DMS 273 (cell line): ENCODE measurements around the gene TJAP1.
"Not testable (repeated sequence)": the region's sequence is repeated elsewhere in the genome, so short reads cannot be mapped to it uniquely, and the experiment has no call there.

Experiments used
- DNase-seq: peaks from one replicate; lab custom pipeline; 2025; ENCODE audit not compliant: unreplicated experiment; lab: John Stamatoyannopoulos, UW

TJAP1 gene

DNA sequence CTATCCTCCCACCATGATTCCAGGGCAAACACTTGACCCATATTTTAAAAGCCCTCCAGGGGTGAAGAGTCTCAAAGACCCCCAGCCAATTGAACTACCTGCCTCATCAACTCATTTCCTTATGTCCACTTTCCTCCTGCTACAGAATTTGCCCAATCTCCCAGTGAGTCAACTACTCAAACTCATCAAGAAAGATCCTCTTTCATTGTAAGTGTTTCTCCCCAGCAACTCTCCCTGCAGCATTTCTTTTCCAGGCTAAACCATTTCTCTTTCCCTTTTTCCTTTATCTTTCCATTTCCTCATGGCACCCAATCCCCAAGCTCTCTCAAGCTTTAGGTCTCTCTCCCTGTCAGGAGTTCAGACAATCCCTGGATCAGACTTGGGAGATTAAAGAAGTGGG lies 23.5 kb upstream of the TJAP1 start:
- DNase-seq = no peak

DNA sequence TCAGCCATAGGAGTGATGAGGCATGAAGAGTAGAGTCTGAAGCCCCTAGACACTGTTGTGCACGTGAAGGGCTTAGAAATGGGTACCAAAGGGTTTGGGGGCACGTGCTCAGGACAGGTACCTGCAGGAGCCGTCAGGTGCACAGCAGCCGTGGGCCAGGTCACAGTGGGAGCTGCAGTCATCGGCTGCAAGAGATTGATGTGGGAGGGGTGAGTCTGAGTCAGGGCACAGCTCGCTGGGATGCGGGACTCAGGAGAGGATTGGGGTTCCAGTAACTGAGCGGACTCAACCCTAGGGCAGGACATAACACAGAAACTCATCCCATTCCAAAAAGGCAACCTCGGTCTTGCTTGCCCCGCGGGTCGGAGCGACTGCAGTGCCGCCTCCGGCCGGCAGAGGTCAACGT lies 23.1 kb upstream of the TJAP1 start:
- peak; percentile 89 for DNase-seq

DNA sequence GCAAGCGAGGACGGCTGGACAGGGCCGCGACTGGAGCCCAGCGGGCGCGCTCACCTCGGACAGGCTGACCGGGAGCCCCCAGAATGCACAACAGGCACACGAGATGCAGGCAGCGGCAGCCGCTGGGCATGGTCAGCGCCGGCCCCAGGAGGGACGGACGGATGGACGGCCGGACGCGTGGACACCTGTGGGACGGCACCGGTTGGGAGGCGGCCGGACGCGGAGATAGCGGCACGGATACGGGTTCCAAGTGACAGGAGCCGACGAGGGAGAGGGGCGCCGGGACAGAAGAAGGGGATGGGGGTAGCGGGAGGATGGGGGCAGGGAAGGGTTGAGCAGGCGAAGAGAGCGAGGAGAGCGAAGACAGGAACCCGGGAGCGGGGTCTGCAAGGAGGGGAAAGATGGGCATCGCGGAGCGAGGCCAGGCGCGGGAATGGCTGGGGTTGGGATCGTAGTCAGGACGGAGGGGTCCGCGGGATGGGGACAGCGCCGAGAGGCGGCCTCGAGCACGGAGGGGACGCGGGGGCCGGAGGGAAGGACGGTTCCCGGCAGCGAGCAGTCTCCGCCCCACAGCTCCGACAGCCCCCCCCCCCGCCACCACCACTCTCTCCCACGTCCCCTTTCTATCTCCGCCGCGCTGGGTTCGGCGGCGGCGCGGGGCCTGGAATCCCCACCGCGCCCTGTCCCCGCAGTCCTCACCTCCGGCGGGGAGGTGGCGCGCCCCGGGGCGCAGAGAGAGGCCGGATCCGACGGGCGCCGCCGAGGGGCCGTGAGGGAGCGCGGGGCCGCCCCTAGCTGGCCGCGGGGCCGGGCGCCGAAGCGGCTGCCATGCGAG lies 22.5 kb upstream of the TJAP1 start:
- peak; percentile 77 for DNase-seq

DNA sequence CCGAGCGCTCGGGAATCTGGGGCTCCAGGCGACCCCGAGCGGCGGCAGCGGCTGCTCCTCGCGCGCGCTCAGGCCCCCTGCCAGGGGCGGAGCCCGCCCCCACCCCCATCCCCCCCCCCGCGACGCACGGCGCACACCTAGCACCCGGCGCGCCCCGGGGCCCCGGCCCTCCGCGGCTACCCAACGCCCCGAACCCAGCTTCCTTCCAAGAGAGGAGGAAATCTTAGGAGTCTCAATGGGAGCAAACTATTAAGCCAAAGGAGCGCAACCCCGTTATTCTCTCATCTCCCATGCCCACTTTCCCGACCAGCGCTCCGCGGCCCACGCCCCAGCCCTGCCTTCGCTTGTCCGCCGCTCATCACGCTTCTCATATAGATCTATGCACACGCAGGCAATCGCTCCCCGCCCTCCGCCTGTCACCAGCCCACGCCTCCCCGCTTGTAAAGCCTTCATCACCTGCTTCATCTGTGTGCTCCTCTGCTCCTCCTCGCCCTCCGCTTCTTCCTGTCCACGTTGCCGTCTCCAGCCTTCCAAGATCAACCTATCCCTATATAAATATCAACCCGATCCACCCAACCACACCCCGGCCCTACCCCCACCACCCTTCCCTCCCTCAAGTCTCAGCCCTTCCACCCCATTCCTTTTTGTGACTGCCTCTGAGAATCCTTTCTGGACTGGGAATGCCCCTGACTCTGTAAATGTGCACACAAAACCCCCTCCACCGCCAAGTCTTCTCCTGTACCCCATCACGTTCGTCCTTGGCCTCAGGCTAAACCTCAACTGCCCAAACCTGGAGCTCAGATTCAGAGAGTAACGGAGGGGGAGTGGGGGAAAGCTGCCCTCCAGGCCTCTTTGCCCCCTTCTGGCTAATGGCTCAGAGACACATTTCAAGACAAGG lies 21.6 kb upstream of the TJAP1 start, which contains the start of gene DLK2:
DLK2 (minus strand) TSS at position 18 of the 898 bp plus-strand sequence. CDS start 723 bp downstream, outside the sequence.
- peak; percentile 77 for DNase-seq

DNA sequence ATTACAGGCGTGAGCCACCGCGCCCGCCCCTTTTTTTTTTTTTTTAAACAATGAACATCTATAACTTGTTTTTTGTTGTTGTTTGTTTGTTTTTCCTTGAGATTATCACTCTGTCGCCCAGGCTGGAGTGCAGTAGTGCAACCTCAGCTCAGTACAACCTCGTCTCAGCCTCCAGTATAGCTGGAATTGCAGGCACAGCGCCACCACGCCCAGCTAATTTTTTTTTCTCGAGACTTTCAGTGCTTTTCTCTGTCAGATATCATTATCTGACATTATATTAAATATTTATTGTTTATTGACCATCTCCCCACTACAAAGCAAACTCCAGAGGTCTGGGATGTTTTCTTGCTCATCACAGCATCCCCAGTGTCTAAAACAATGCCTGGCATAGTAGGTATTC lies 19.7 kb upstream of the TJAP1 start:
- no peak for DNase-seq

DNA sequence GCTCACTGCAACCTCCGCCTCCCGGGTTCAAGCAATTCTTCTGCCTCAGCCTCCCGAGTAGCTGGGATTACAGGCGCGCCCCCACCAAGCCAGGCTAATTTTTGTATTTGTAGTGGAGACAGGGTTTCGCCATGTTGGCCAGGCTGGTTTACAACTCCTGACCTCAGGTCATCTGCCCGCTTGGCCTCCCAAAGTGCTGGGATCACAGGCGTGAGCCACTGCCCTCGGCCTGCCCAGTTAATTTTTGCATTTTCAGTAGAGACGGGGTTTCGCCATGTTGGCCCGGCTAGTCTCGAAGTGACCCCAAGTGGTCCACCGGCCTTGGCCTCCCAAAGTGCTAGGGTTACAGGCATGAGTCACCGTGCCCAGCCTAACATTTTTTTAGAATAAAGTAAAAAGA lies 19.2 kb upstream of the TJAP1 start:
- not testable (repeated sequence) for DNase-seq

DNA sequence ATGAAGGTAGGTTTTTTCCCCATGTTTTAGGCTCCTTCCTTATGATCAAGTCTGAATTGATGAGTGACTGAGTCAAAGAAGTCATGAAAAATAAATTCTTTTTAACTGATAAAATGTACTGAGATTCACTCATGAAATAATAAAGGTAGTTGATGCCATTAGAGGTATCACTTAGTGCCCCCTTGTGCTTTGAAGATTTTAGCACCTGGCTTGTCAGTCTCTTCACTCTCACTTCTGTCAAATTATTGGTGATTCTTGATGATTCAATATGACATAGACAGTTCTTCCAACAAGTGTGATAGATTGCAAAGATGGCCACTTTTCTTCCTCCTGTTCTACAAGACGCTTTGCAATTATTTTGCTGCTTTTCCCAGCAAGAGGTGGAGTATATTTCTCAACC lies 17.8 kb upstream of the TJAP1 start:
- DNase-seq = no peak

DNA sequence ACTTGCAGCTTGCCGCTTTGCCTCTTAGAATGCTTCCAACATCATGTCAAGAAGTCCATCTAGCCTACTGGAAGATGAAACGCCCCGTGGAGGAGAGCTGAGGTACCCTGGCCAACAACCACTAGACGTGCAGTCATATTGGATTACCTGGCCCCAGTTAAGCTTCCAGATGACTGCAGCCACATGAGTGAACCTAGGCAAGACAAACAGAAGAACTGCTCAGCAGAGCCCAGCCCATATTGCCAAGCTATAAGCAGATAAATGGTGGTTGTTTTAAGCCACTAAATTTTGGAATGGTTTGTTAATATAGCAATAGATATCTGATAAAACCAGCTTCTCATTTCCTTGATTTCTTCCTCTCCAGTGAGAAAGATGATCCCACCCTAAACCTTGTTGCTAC lies 17.3 kb upstream of the TJAP1 start:
- no peak for DNase-seq

DNA sequence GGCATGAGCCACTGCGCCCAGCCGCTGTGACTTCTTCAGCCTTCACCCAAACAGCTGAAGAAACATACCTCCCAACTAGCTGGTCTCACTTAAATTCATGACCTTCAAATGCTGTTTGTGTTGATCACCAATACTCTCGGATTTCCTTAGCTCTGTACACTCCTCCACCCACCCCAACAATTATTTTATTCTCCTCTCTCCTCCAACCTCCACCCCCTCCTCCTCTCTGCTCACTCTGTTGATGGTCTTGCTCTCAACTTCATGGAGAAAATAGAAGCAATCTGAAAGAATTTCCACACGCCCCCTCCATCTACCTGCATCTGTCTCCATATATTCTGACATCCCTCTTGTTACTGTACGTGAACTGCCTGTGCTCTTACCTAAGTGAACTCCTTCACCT lies 15.4 kb upstream of the TJAP1 start:
- no peak for DNase-seq

DNA sequence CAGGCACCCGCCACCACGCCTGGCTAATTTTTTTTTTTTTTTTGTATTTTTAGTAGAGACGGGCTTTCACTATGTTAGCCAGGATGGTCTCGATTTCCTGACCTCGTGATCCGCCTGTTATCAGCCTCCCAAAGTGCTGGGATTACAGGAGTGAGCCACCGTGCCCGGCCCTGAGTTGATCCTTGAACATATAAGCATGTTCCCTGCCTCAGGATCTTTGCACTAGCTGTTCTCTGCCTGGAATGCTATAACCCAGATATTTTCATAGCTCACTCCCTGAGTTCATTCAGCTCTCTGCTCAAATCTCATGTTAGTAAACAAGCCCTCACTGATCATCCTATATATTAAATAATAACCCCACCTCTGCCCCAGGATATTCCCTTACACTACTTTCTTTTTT lies 13.0 kb upstream of the TJAP1 start:
- no peak for DNase-seq

DNA sequence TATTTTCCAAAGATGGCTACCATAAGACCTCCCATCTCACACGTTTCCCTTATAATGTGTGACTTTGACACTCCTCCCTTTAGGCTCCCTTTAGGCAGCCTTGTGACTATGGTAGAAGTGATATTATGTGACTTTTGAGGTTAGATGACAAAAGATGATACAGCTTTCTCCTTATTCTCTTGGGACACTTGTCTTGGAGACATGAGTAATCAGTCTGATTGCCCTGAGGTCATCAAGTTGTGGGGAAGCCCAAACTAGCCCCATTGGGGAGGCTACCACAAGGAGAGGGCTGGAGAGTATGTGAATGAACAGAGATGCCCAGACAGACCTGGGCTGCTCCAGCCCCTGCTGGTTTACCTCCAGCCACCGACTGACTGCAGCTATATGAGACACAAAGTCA lies 11.4 kb upstream of the TJAP1 start:
- no peak for DNase-seq

DNA sequence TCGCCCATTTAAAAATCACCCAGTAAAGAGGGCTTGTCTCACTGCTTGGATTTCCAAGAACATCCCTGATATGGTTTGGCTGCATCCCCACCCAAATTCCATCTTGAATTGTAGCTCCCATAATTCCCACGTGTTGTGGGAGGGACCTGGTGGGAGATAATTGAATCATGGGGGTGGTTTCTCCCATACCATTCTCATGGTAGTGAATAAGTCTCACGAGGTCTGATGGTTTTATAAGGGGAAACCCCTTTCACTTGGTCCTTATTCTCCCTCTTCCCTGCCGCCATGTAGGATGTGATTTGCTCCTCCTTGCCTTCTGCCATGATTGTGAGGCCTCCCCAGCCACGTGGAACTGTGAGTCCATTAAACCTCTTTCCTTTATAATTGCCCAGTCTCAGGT lies 10.1 kb upstream of the TJAP1 start:
- DNase-seq = not testable (repeated sequence)

DNA sequence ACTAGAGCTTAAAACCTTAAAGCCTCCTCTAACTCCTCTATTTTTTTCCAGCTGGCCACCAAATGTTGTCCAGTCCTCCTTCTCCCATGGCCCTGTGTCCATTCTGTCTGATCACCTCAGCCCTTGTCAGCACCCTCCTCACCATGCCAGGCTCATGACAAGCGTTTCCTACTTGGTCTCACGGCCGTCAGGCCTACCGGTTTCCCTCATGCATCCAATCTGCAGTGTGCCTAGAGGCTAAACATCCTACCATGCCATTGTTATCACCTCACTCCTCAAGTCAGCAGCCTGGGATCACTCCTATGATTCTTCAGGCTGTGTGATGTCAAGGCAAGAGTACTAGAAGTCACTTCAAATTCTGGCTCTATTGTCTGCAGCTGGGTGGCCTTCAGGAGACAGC lies 9.6 kb upstream of the TJAP1 start:
- DNase-seq = no peak

DNA sequence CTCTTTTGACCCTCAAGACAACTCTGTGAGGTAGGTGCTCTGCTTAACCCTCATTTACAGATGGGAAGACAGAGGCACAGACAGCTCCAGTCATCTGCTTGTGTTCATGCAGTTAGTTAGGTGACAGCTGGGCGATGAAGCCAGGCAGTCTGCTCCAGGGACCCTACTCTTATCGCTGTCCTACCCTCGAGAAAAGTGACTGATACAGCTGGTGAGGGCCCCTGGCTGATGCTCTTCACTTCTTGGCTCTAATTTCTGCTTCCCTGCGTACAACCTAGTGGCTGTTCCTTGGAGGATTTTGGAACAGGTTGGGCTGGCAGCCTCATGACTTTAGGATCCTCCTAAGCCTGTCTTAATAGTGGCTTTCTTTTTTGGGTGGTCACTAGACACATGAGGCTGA lies 9.1 kb upstream of the TJAP1 start:
- no peak for DNase-seq

DNA sequence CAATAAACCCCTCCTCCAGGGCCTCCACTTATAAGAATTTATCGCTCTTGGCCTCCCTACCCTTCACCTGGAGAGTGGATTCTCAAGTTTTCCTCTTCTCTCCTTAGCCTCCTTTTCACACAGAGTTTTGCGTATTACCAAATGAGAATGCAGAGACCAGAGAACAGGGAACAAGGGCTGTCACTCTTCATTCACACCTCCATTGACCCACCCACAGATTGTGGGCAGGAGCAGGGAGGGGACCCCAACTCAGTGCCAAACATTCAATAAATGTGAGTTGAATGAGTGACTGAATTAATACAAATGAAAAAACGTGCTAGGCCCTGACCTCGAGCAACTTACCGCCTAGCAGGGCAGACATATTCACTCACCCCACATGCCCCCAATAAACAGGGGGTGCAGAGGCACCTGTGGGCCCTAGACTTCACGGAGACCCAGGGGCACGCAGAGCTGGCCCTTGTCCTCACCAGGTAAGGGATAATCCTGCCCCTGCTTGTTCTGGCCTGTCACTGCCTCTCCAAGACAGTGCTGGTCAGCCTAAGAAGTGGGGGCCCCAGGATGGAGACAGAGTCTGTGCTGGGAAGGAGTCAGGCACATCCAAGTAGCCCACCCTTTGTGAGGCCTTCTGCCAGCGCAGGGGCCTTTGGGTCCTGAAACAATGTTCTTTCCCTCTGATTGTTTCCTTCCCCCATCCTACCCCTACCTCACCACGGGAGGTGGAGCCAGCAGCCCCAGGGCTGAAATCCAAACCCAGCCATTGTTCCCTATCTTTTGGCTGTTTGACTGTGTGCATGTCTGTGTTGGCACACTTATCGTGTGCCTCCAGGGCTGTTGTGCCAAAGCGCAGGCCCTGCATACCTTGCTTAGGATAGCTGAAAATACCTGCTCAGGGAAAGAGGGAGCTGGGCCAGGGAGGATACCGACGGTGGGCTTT lies 8.4 kb upstream of the TJAP1 start:
- DNase-seq = no peak

DNA sequence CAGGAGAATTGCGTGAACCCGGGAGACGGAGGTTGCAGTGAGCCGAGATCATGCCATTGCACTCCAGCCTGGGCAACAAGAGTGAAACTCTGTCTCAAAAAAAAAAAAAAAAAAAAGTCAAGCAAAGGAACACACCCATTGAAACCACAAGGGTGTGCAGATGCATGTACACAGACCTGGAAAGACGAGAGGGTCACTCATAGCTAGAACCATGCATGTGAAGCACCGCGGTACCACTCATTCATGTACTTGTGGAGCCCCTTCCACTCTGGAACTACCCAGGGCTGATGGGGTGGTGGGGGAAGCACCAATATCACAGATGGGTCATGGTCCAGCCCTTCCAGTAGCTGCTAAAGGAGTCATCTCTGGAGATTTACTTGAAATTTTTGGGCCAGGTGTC lies 7.4 kb upstream of the TJAP1 start:
- DNase-seq = no peak

DNA sequence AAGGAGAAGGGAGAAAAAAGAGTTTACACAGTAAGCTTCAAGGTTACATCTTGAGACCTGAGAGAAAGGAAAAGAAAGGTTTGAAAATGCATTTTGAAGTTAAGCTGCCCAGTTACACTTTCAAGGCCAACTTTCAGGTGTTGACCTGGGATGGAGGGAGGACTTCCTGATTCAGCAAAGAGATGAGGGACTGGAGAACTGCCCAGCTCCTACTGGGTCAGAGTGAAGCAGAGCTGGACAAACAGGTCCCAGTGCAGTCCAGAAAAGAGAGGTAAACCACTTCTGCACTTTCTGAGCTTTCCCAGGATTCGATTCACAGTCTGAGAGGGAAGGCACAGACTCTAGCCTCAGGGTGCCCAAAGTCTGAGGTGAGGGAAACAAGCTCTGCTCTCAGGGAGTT lies 6.0 kb upstream of the TJAP1 start:
- DNase-seq = no peak

DNA sequence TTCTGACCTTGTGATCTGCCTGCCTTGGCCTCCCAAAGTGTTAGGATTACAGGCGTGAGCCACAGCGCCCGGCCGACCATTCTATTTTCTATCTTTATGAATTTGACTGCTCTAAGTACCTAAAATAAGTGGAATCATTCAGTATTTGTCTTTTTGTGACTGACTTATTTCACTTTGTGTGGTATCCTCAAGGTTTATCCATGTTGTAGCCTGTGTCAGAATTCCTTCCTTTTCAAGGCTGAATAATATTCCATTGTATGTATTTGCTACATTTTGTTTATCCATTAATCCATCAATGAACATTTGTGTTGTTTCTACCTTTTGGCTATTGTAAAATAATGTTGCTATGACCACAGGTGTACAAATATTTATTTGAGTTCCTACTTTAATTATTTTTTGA lies 4.9 kb upstream of the TJAP1 start:
- no peak for DNase-seq

DNA sequence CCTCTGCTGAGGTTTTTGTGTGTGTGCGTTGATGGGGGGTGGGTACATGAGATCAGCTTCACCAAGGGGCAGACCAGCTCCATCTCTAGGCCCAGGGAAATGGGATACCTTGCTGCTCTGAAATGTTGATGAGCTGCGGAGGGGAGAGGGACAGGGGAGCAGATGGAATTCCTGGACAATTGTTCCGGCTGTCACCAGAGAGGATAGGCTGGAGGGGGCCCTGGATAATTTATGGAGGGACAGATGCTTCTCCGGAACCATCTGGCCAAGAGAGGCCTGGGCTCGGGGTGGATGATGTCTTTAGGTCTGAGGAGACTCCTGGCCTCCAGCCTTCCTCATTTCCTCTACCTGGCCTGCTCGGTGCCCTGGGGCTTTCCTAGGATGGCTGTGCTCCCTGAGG lies 1.9 kb upstream of the TJAP1 start:
- peak; percentile 94 for DNase-seq

DNA sequence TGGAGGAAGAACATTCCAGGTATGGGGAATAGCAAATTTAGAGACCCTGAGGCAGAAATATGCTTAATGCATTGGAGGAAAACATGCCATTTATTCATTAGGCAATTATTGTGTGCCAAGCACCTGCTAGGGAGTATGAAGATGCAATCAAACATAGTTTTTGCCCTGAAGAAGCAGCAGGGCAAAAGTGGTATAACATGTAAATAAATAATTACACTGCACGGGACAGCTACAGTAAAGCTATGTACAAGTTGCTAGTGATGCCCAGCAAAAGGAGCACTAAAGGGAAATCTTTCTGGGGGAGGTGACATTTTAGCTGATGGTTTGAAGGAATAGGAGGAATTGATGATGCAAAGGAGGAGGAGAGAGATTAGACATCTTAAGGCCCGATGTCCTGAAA lies 624 bp upstream of the TJAP1 start:
- peak; percentile 30 for DNase-seq

DNA sequence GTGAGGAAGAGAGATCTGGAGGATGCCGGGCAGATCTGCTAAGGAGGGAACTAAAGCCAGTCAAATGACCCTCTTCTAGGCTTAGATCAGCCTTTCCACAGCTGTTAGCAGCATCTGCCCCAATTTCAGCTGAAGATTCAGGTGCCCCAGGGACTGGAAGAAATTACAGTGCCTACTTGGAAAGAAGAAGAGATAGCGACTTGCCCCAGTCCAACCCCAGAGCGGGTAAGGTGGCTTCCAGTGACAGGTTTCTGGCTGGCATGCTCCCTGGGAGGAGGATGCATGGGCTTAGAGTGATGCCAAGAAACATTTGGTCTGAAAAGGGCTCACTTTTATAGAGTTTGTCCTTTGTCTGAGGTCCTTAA lies 620 bp downstream of the TJAP1 start:
- peak; percentile 84 for DNase-seq
